ENCODE data around the gene PROSER2. TPM values are rescaled to one million over a fixed set of nuclear protein-coding genes. Genes with fewer than 3 reads are reported as not detected.

Gene PROSER2
- total and polyA plus RNA-seq, 2 of the 13 experiments (the other 11 are each of a cell fraction or from before 2014, with no cell fraction given), result 6.9 to 7.7 TPM

DNA sequence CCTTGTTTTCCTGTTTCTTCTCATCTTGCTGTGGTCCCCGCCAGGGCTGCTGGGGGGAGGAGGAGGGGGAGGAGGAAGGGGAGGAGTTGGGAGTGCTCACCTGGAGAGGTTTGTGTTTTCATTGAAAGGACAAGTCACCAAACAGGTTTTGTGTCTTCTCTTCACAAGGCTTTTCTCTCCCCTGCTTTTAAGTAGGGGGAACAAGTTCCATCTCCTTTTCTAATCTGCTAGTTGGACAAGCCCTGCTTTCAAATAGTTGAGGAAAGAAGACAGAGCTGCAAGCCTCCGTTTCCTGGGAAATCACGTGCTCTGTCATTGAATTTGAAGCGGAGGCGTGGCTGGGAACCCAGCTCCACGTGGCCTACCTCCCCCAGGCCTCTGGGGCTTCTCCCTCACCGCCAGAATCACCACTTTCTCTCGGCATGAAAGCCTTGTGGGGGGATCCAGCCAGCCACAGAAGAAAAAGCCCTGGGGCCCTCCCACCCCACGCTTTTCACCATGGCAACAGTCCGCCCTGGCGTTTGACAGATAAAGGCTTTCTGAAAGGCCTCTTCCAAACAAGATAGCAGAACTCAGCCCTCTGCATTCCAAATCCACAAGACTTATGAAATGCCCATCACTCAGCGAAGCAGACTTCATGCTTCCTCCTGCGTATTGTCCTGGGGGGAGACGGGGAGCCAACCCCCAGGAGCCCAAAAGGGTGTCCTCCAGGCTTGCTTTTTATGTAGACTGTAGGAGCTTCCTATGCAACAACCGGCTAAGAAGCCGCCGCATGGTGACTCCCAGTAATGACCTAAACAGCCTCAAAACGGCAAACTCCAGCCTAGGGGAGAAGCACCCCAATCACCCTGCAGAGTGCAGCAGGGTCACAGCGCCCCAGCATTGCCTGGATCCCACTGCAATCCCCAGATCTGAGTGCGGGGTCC, 51.7 kb downstream of the PROSER2 start (continued):
- TF ChIP-seq ZNF441 (CRISPR knock-in tag; IDR thresholded peaks at IDR 0.05; ENCODE audit: borderline replicate concordance) (no peak), CBX5 (CRISPR knock-in tag; IDR thresholded peaks at IDR 0.05; ENCODE audit: borderline replicate concordance) (no peak), ZFP36L2 (CRISPR knock-in tag; IDR thresholded peaks at IDR 0.05) (no peak), ZNF746 (CRISPR knock-in tag; IDR thresholded peaks at IDR 0.05) (peak; percentile 80; the same call in 1 of the 2 replicates), TGIF2 (CRISPR knock-in tag; IDR thresholded peaks at IDR 0.05) (peak; percentile 84), ZIK1 (CRISPR knock-in tag; IDR thresholded peaks at IDR 0.05; ENCODE audit: borderline replicate concordance, low read depth) (peak; percentile 57; the same call in 1 of the 2 replicates), HDAC1 (CRISPR knock-in tag; IDR thresholded peaks at IDR 0.05) (peak; percentile 54; the same call in 1 of the 2 replicates), ZFAT (CRISPR knock-in tag; conservative IDR thresholded peaks at IDR 0.05) (no peak), SAP130 (CRISPR knock-in tag; IDR thresholded peaks at IDR 0.05; ENCODE audit: low read depth) (peak; percentile 94), ZNF3 (CRISPR knock-in tag; IDR thresholded peaks at IDR 0.05) (no peak), KAT8 (CRISPR knock-in tag; IDR thresholded peaks at IDR 0.05) (peak; percentile 59), MEF2D (CRISPR knock-in tag; IDR thresholded peaks at IDR 0.05) (no peak), ZFP62 (CRISPR knock-in tag; IDR thresholded peaks at IDR 0.05) (no peak), SPEN (CRISPR knock-in tag; IDR thresholded peaks at IDR 0.05; ENCODE audit: low read depth) (no peak), ZMYM3 (CRISPR knock-in tag; IDR thresholded peaks at IDR 0.05) (no peak), BHLHE40 (IDR thresholded peaks at IDR 0.05; ENCODE audit: low read length) (peak; percentile 81), SMARCC2 (IDR thresholded peaks at IDR 0.05) (no peak), PHF20 (CRISPR knock-in tag; IDR thresholded peaks at IDR 0.05) (no peak), ZNF12 (CRISPR knock-in tag; IDR thresholded peaks at IDR 0.05) (0 out of 2 replicates have a peak, but pooled peaks have one; percentile 31), ZNF253 (CRISPR knock-in tag; IDR thresholded peaks at IDR 0.05; ENCODE audit: borderline replicate concordance) (no peak), SALL2 (CRISPR knock-in tag; IDR thresholded peaks at IDR 0.05) (no peak), RBFOX2 (IDR thresholded peaks at IDR 0.05; ENCODE audit: low read depth, low read length) (0 out of 2 replicates have a peak, but pooled peaks have one; percentile 31)
- TF ChIP-seq, protein P1, sequence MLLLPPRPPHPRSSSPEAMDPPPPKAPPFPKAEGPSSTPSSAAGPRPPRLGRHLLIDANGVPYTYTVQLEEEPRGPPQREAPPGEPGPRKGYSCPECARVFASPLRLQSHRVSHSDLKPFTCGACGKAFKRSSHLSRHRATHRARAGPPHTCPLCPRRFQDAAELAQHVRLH (CRISPR knock-in tag; IDR thresholded peaks at IDR 0.05; ENCODE audit: borderline replicate concordance, low read depth), result peak; percentile 75; the same call in 1 of the 2 replicates
- TF ChIP-seq, protein P2, sequence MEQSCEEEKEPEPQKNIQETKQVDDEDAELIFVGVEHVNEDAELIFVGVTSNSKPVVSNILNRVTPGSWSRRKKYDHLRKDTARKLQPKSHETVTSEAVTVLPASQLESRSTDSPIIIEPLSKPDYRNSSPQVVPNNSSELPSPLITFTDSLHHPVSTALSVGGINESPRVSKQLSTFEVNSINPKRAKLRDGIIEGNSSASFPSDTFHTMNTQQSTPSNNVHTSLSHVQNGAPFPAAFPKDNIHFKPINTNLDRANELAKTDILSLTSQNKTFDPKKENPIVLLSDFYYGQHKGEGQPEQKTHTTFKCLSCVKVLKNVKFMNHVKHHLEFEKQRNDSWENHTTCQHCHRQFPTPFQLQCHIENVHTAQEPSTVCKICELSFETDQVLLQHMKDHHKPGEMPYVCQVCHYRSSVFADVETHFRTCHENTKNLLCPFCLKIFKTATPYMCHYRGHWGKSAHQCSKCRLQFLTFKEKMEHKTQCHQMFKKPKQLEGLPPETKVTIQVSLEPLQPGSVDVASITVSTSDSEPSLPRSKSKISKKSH (CRISPR knock-in tag; IDR thresholded peaks at IDR 0.05; ENCODE audit: borderline replicate concordance), result no peak
- TF ChIP-seq, protein P3, sequence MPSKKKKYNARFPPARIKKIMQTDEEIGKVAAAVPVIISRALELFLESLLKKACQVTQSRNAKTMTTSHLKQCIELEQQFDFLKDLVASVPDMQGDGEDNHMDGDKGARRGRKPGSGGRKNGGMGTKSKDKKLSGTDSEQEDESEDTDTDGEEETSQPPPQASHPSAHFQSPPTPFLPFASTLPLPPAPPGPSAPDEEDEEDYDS (CRISPR knock-in tag; IDR thresholded peaks at IDR 0.05), result peak; percentile 51; the same call in 1 of the 2 replicates
- TF ChIP-seq, protein P4, sequence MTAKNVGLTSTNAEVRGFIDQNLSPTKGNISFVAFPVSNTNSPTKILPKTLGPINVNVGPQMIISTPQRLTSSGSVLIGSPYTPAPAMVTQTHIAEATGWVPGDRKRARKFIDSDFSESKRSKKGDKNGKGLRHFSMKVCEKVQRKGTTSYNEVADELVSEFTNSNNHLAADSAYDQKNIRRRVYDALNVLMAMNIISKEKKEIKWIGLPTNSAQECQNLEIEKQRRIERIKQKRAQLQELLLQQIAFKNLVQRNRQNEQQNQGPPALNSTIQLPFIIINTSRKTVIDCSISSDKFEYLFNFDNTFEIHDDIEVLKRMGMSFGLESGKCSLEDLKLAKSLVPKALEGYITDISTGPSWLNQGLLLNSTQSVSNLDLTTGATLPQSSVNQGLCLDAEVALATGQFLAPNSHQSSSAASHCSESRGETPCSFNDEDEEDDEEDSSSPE (CRISPR knock-in tag; IDR thresholded peaks at IDR 0.05), result peak; percentile 55; the same call in 1 of the 2 replicates
- TF ChIP-seq, protein P5, sequence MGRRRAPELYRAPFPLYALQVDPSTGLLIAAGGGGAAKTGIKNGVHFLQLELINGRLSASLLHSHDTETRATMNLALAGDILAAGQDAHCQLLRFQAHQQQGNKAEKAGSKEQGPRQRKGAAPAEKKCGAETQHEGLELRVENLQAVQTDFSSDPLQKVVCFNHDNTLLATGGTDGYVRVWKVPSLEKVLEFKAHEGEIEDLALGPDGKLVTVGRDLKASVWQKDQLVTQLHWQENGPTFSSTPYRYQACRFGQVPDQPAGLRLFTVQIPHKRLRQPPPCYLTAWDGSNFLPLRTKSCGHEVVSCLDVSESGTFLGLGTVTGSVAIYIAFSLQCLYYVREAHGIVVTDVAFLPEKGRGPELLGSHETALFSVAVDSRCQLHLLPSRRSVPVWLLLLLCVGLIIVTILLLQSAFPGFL (CRISPR knock-in tag; IDR thresholded peaks at IDR 0.05), result no peak

Data from HepG2 (cell line).